ENCODE results near the gene NIPSNAP2.

Gene NIPSNAP2

DNA sequence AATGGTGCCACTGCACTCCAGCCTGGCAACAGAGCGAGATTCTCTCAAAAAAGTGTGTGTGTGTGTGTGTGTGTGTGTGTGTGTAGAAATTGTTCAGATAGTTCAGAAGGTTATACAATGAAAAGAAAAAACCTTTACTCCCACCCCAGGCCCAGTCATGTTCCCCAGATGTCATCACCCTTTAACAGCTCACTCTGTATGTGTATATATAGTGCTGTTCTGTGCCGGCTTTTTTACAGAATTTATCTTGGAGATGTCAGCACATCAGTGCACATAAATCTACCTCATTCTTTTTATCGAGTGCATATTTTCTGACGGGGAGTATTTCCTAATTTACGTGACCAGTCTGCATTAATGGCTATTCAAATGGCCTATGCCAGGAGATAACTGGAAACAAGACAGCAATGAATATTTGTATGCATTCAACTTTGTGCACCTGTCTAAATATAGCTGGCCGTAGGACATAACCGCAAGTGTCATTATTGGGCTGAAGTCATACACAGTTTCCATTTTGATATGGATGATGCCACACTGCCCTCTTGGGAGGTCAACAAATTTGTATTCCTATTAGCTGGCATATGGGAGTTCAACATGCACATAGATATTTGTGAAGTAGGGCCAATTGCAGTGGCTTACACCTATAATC, 11.7 kb downstream of the NIPSNAP2 start:
- H3K4me3 ChIP-seq (ENCODE audit: low read depth, low read length), result no peak overlapping the region
- in situ Hi-C loops (cut with HindIII; ENCODE audit: low sequenced_read_pairs), result no loop called here
- TF ChIP-seq, protein P1, sequence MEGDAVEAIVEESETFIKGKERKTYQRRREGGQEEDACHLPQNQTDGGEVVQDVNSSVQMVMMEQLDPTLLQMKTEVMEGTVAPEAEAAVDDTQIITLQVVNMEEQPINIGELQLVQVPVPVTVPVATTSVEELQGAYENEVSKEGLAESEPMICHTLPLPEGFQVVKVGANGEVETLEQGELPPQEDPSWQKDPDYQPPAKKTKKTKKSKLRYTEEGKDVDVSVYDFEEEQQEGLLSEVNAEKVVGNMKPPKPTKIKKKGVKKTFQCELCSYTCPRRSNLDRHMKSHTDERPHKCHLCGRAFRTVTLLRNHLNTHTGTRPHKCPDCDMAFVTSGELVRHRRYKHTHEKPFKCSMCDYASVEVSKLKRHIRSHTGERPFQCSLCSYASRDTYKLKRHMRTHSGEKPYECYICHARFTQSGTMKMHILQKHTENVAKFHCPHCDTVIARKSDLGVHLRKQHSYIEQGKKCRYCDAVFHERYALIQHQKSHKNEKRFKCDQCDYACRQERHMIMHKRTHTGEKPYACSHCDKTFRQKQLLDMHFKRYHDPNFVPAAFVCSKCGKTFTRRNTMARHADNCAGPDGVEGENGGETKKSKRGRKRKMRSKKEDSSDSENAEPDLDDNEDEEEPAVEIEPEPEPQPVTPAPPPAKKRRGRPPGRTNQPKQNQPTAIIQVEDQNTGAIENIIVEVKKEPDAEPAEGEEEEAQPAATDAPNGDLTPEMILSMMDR (IDR thresholded peaks at IDR 0.05; ENCODE audit: low read depth, low read length, missing control alignments), result no peak
- no peak for DNase-seq (ENCODE audit: low read depth)

DNA sequence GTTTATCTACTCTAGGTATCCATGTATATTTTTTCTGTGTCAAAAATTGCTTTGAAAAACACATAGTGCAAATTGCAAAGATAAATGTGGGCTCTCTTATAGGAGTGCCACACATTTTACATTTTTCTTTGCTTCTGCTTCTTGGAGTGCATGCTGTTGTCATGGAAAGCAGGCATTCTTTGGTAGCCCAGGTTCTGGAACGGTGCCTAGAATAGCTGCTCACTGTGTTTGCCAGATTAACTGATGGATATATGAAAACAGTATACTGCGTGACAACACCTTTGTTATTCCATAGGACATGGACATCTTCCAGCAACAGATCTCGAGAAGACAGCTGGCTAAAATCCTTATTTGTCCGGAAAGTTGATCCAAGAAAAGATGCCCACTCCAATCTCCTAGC, 13.4 kb downstream of the NIPSNAP2 start:
- no peak overlapping the region for H3K4me3 ChIP-seq (ENCODE audit: low read depth, low read length)
- TF ChIP-seq, protein P1 (IDR thresholded peaks at IDR 0.05; ENCODE audit: low read depth, low read length, missing control alignments), result no peak
- in situ Hi-C loops (cut with HindIII; ENCODE audit: low sequenced_read_pairs), result no loop called here
- peak; percentile 62 for DNase-seq (ENCODE audit: low read depth)

DNA sequence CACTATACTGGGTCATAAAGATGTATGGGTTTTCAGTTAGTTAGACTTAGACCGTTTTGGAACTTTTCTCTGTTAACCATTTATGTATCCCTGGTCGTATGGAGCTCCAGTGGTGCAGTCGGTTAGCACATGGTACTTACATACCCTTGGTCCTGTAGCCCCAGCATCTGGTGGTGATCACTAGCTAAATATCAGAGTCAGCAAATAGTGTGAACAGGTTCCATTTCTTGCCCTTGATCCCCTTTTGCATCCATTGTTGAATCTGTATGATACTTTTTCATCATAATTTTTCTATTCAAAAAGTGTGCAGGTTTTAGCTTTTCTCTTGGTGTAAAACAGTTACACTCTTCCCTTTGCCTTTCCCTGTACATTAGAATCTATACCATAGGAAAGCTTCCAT, 15.9 kb downstream of the NIPSNAP2 start:
- no peak overlapping the region for H3K4me3 ChIP-seq (ENCODE audit: low read depth, low read length)
- TF ChIP-seq, protein P1 (IDR thresholded peaks at IDR 0.05; ENCODE audit: low read depth, low read length, missing control alignments), result no peak
- in situ Hi-C loops (cut with HindIII; ENCODE audit: low sequenced_read_pairs), result no loop called here
- no peak for DNase-seq (ENCODE audit: low read depth)

DNA sequence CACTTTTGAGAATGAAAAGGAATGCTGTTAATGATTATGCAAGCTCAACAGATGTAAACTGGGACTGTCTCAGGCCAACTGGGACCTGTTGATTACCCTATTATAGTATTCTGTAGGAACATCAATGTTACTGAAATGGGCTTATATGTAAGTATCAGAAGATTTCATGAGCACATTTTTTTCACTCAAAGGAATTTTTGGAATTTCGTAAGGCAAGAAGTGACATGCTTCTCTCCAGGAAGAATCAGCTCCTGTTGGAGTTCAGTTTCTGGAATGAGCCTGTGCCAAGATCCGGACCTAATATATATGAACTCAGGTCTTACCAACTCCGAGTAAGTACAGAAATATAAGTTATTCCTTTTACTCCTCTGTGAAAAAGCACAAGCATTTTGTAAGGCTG, 19.2 kb downstream of the NIPSNAP2 start:
- no peak overlapping the region for H3K4me3 ChIP-seq (ENCODE audit: low read depth, low read length)
- in situ Hi-C loops (cut with HindIII; ENCODE audit: low sequenced_read_pairs), result no loop called here
- DNase-seq (ENCODE audit: low read depth), result no peak
- TF ChIP-seq, protein P1 (IDR thresholded peaks at IDR 0.05; ENCODE audit: low read depth, low read length, missing control alignments), result no peak

DNA sequence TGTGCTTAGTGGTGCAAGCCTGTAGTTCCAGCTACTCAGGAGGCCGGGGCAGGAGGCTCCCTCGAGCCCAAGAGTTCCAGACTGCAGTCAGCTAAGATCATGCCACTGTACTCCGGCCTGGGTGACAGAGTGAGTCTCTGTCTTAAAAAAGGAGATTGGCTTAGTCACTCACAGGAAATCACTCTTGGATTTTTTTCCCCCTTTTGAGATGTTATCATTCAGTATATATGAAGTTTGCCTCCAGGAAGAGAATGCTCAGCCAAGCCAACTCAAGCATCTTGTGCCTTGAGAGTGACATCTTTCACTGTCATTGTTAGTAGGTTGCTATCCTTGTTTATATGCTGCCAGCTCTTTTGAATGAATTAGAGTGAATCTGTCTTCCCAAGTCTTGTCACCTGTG, 28.0 kb downstream of the NIPSNAP2 start:
- no peak for DNase-seq (ENCODE audit: low read depth)
- TF ChIP-seq, protein P1 (IDR thresholded peaks at IDR 0.05; ENCODE audit: low read depth, low read length, missing control alignments), result no peak
- in situ Hi-C loops (cut with HindIII; ENCODE audit: low sequenced_read_pairs), result no loop called here
- H3K4me3 ChIP-seq (ENCODE audit: low read depth, low read length), result no peak overlapping the region

DNA sequence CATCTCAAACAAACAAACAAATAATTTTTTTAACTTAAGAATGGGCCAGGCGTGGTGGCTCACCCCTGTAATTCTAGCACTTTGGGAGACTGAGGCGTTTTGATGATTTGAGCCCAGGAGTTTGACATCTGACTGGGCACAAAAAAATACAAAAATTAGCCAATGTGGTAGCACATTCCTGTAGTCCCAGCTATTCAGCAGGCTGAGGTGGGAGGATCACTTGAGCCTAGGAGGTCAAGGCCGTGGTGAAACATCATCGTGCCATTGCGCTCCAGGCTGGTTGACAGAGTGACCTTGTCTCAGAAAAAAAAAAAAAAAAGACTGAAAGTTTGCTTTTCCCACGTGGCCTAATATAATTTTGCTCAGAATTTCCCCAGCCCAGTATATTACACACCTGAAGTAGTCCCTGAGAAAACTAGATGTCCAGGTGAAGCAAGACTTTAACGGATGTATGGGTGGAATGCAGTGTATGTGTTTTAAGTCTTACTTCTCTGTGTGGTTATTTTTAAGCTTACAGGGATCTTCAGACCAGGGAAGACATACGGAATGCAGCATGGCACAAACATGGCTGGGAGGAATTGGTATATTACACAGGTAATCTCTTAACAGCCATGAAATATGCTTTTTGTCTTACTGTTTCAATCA, 32.6 kb downstream of the NIPSNAP2 start:
- DNase-seq (ENCODE audit: low read depth), result no peak
- in situ Hi-C loops (cut with HindIII; ENCODE audit: low sequenced_read_pairs), result no loop called here
- TF ChIP-seq, protein P1 (IDR thresholded peaks at IDR 0.05; ENCODE audit: low read depth, low read length, missing control alignments), result no peak
- no peak overlapping the region for H3K4me3 ChIP-seq (ENCODE audit: low read depth, low read length)
